ENCODE results near the gene CPZ. TPM values are rescaled to one million over a fixed set of nuclear protein-coding genes. Genes with fewer than 3 reads are reported as not detected.

Gene CPZ
- total and polyA plus RNA-seq, 2 experiments from 2014 or later, result 24.6 to 37.3 TPM

GRCh38 chr4:8590546-8590880 lies 2.1 kb upstream of the CPZ start:
- Histone ChIP-seq H3K4me2 (no peak overlapping the region), H3K79me2 (replicated peaks; ENCODE audit: insufficient read depth) (peaks cover 12% of the 10 kb centered on the region), H3K4me1 (ENCODE audit: insufficient read depth) (peaks cover 17% of the 10 kb centered on the region), H4K20me1 (replicated peaks; ENCODE audit: insufficient read depth) (peaks cover 8% of the 10 kb centered on the region; the same call in 1 of the 2 replicates), H3K27ac (ENCODE audit: low read depth) (no peak overlapping the region), H3K4me3 (no peak overlapping the region), H2AFZ (no peak overlapping the region), H3K27me3 (ENCODE audit: insufficient read depth) (no peaks in the 10 kb centered on the region), H3K9me2 (ENCODE audit: insufficient read depth) (no peaks in the 10 kb centered on the region), H3F3A (replicated peaks; ENCODE audit: low read depth) (no peaks in the 10 kb centered on the region), H3K36me3 (ENCODE audit: insufficient read depth) (no peaks in the 10 kb centered on the region)
- peaks cover 20% of the 10 kb centered on the region for H3K27me3 Mint-ChIP-seq (ENCODE audit: insufficient read depth, low read depth, poor library complexity)
- H3K27ac Mint-ChIP-seq, result no peak overlapping the region; the same call in 1 of the 2 replicates
- ATAC-seq, result no peak
- peaks cover 37% of the 10 kb centered on the region for H3K4me1 Mint-ChIP-seq
- TF ChIP-seq JUNB (IDR thresholded peaks at IDR 0.05; ENCODE audit: unreplicated experiment) (no peak), CREB1 (CRISPR knock-in tag; IDR thresholded peaks at IDR 0.05; ENCODE audit: low read depth) (no peak), EZH2 (IDR thresholded peaks at IDR 0.05; ENCODE audit: low read depth, unreplicated experiment) (no peak), POLR2AphosphoS5 (IDR thresholded peaks at IDR 0.05; ENCODE audit: low read depth) (no peak), ETS1 (IDR thresholded peaks at IDR 0.05) (no peak), ZNF331 (CRISPR knock-in tag; IDR thresholded peaks at IDR 0.05; ENCODE audit: low read depth) (no peak), NANOG (IDR thresholded peaks at IDR 0.05; ENCODE audit: borderline replicate concordance) (no peak), STAT1 (IDR thresholded peaks at IDR 0.05; ENCODE audit: unreplicated experiment) (no peak), ZNF114 (CRISPR knock-in tag; IDR thresholded peaks at IDR 0.05) (no peak), ZNF462 (CRISPR knock-in tag; IDR thresholded peaks at IDR 0.05) (no peak), REST (IDR thresholded peaks at IDR 0.05; ENCODE audit: unreplicated experiment) (no peak), CTCF (conservative IDR thresholded peaks at IDR 0.05; ENCODE audit: low read depth in 2 of 2) (no peak), EZH2phosphoT487 (IDR thresholded peaks at IDR 0.05; ENCODE audit: unreplicated experiment) (no peak)
- no peak for DNase-seq (ENCODE audit: low spot score)
- H3K36me3 Mint-ChIP-seq (ENCODE audit: low read depth), result no peaks in the 10 kb centered on the region; the same call in 2 of the 3 replicates
- no peaks in the 10 kb centered on the region for H3K9me3 Mint-ChIP-seq
- H3K4me3 Mint-ChIP-seq, result no peak overlapping the region

Data from GM23338 (cell line).